IMR-90 (cell line): ENCODE results near the gene PPARG. TPM values are rescaled to one million over a fixed set of nuclear protein-coding genes. Genes with fewer than 3 reads are reported as not detected.
"Not testable (repeated sequence)": the region's sequence is repeated elsewhere in the genome, so short reads cannot be mapped to it uniquely, and the experiment has no call there.

Experiments used
- ATAC-seq: fragments of 200-7000 bp; cut with Tn5 transposase; 2 replicates; pipeline ENCODE4 v1.9.1; 2020; ENCODE audit warnings: low read depth, mild to moderate bottlenecking, moderate library complexity
- BruUV-seq: library from RNA; stranded (reverse); fragments of 400-500 nt; replicated peaks from 2 replicates; lab custom pipeline; 2021; lab: Mats Ljungman, UMichigan
- CTCF ChIA-PET: fragments of 300-600 bp; formaldehyde crosslinking; extraction: SDS; loops from one replicate; lab custom pipeline; 2021; ENCODE audit warnings: antibody characterized with exemption; lab: Yijun Ruan, JAX
- POLR2A ChIA-PET: fragments of 300-600 bp; sonication (Branson Sonifier 250); formaldehyde crosslinking; loops from one replicate; lab custom pipeline; 2022; ENCODE audit warnings: antibody characterized with exemption; ENCODE audit not compliant: unreplicated experiment; lab: Charles Lee
- DNase-seq: peaks from one replicate; pipeline ENCODE4 v3.0.0; 2013
- H2AFZ ChIP-seq: replicated peaks from 2 replicates; pipeline ENCODE3; 2013; ENCODE audit warnings: low read length, mild to moderate bottlenecking; ENCODE audit not compliant: poor library complexity
- H2AK5ac ChIP-seq: 2 replicates; pipeline ENCODE4 v1.6.1; 2013; ENCODE audit warnings: low read depth, low read length, inconsistent platforms
- H2AK9ac ChIP-seq: replicated peaks from 2 replicates; pipeline ENCODE3; 2013; ENCODE audit warnings: mild to moderate bottlenecking, low read depth, low read length, moderate library complexity; ENCODE audit not compliant: poor library complexity
- H2BK120ac ChIP-seq: 2 replicates; pipeline ENCODE4 v1.6.1; 2013; ENCODE audit warnings: low read depth, low read length, inconsistent platforms
- H2BK15ac ChIP-seq: 3 replicates; pipeline ENCODE4 v1.6.1; 2013; ENCODE audit warnings: low read depth, low read length, inconsistent platforms
- H2BK20ac ChIP-seq: 2 replicates; pipeline ENCODE4 v1.6.1; 2013; ENCODE audit warnings: low read depth, mild to moderate bottlenecking, inconsistent platforms, low read length, moderate library complexity
- H2BK5ac ChIP-seq: 2 replicates; pipeline ENCODE4 v1.6.1; 2013; ENCODE audit warnings: mild to moderate bottlenecking, low read depth, low read length, inconsistent platforms; ENCODE audit not compliant: poor library complexity, severe bottlenecking
- H3K14ac ChIP-seq: replicated peaks from 2 replicates; pipeline ENCODE4 v1.6.1; 2013; ENCODE audit warnings: low read depth, low read length, inconsistent platforms
- H3K18ac ChIP-seq: 2 replicates; pipeline ENCODE4 v1.6.1; 2013; ENCODE audit warnings: low read depth, low read length, control low read depth
- H3K23ac ChIP-seq: 2 replicates; pipeline ENCODE4 v1.6.1; 2013; ENCODE audit warnings: low read depth, low read length, inconsistent platforms
- H3K27ac ChIP-seq: 2 replicates; pipeline ENCODE4 v1.5.1; 2013; ENCODE audit warnings: mild to moderate bottlenecking, control low read depth, low read length; ENCODE audit not compliant: insufficient read depth
- H3K27me3 ChIP-seq: 2 replicates; pipeline ENCODE4 v1.6.1; 2013; ENCODE audit warnings: low read length; ENCODE audit not compliant: control insufficient read depth, insufficient read depth
- H3K36me3 ChIP-seq: 2 replicates; pipeline ENCODE4 v1.6.1; 2013; ENCODE audit warnings: low read length, mixed read lengths; ENCODE audit not compliant: control insufficient read depth, insufficient read depth
- H3K4ac ChIP-seq: 2 replicates; pipeline ENCODE4 v1.6.1; 2013; ENCODE audit warnings: low read depth, low read length, inconsistent platforms
- H3K4me1 ChIP-seq: 2 replicates; pipeline ENCODE4 v1.6.1; 2013; ENCODE audit warnings: low read length, mixed read lengths; ENCODE audit not compliant: control insufficient read depth, insufficient read depth
- H3K4me2 ChIP-seq: 2 replicates; pipeline ENCODE4 v1.6.1; 2013; ENCODE audit warnings: low read depth, mild to moderate bottlenecking, control low read depth, low read length, moderate library complexity
- H3K4me3 ChIP-seq: 2 replicates; pipeline ENCODE4 v1.5.1; 2013; ENCODE audit warnings: low read depth, mild to moderate bottlenecking, control low read depth, low read length, moderate library complexity; ENCODE audit not compliant: insufficient read depth
- H3K56ac ChIP-seq: 2 replicates; pipeline ENCODE4 v1.6.1; 2013; ENCODE audit warnings: low read length, inconsistent platforms; ENCODE audit not compliant: insufficient read depth; ENCODE audit errors: extremely low read depth
- H3K79me1 ChIP-seq, 2 experiments: 2 replicates each; pipeline ENCODE4 v1.6.1; 2013; ENCODE audit warnings: low read length in 2 of 2, inconsistent platforms in 1 of 2, low read depth in 1 of 2
- H3K9ac ChIP-seq: 2 replicates; pipeline ENCODE4 v1.6.1; 2013; ENCODE audit warnings: low read depth, low read length, control low read depth
- H3K9me1 ChIP-seq: 2 replicates; pipeline ENCODE4 v1.6.1; 2013; ENCODE audit warnings: low read length, inconsistent platforms; ENCODE audit not compliant: insufficient read depth
- H3K9me3 ChIP-seq: 2 replicates; pipeline ENCODE4 v1.6.1; 2013; ENCODE audit warnings: low read length; ENCODE audit not compliant: control insufficient read depth, insufficient read depth
- H4K20me1 ChIP-seq: 2 replicates; pipeline ENCODE4 v1.6.1; 2013; ENCODE audit warnings: low read length, inconsistent platforms; ENCODE audit not compliant: insufficient read depth
- H4K5ac ChIP-seq: 2 replicates; pipeline ENCODE4 v1.6.1; 2013; ENCODE audit warnings: mild to moderate bottlenecking, low read depth, low read length, control low read depth
- H4K8ac ChIP-seq, 2 experiments: 2 replicates each; pipeline ENCODE4 v1.6.1; 2013; ENCODE audit warnings: low read depth in 2 of 2, low read length in 2 of 2, control low read depth in 1 of 2, inconsistent platforms in 1 of 2
- H4K91ac ChIP-seq: 2 replicates; pipeline ENCODE4 v1.6.1; 2013; ENCODE audit warnings: low read depth, low read length, inconsistent platforms; ENCODE audit not compliant: insufficient read depth
- BHLHE40 ChIP-seq: fragments of 150-350 bp; IDR thresholded peaks from 2 replicates; pipeline ENCODE4 v1.6.1; 2016; ENCODE audit warnings: mild to moderate bottlenecking, low read depth, low read length
- MAFK ChIP-seq: IDR thresholded peaks from 2 replicates; pipeline ENCODE4 v1.6.1; 2012; ENCODE audit warnings: low read depth, low read length, improper control_type of control experiment
- SMC3 ChIP-seq: fragments of 150-350 bp; IDR thresholded peaks from 2 replicates; pipeline ENCODE4 v1.6.1; 2016; ENCODE audit warnings: low read depth, mild to moderate bottlenecking, antibody characterized with exemption, low read length, moderate library complexity
- WGBS, 2 experiments: methylation state at CpG; one replicate each; pipeline versions ENCODE4 v1.1.5 to v1.1.7; 2013; ENCODE audit warnings: missing lambda C conversion rate in 2 of 2; ENCODE audit not compliant: insufficient read length in 1 of 2; ENCODE audit errors: extremely low coverage in 2 of 2; 5-methylcytosine and 5-hydroxymethylcytosine counted together
- dilution Hi-C: fragments of 300-500 bp; cut with HindIII; formaldehyde crosslinking; loops from one replicate; pipeline ENCODE4 v1.14.3; 2018; ENCODE audit warnings: low sequenced_read_pairs; ENCODE audit not compliant: unreplicated experiment
- in situ Hi-C: fragments of 300-500 bp; cut with MboI; formaldehyde crosslinking; loops from 3 replicates; pipeline ENCODE4 v1.14.3; 2019; ENCODE audit warnings: low sequenced_read_pairs, inconsistent platforms, mixed read lengths
- intact Hi-C: fragments of 100-400 bp; cut with micrococcal nuclease; formaldehyde crosslinking; loops from 2 replicates; pipeline ENCODE4 v1.10.0; 2022
- polyA plus RNA-seq, 3 experiments: library from polyadenylated mRNA; depleted of rRNA; stranded (reverse); fragments of >200 nt; gene quantifications; 2 replicates each; pipeline ENCODE4 v1.2.3, GENCODE V29; 2012; ENCODE audit warnings: low replicate concordance in 1 of 3
- total RNA-seq: library from RNA; depleted of rRNA; stranded (reverse); fragments of >200 nt; gene quantifications from 2 replicates; pipeline ENCODE4 v1.2.3, GENCODE V29; 2012

The PPARG gene
- total and polyA plus RNA-seq, 2 of the 4 experiments (the other 2 are of a cell fraction) = 11.2 to 23.8 TPM

DNA sequence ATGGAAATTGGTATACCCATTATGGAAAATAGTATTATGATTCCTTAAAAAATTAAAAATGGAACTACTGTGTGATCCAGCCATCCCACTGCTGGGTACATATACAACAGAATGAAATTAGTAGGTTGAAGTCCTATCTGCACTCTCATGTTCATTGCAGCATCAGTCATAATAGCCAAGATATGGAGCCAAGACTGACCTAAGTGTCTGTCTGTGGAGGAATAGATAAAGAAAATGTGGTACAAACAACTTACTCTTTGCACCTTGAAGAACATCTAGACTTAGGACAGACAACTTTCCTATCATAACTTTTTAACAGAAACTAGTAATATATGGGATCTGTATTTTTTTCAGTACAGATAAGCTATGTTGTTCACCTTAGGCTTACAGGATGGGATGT is 30.0 kb upstream of the PPARG start:
- DNase-seq (no peak), ATAC-seq (no peak)
- H4K8ac ChIP-seq = no peak overlapping the region
- no peak overlapping the region for H3K27ac ChIP-seq
- no peak for TF ChIP-seq MAFK
- TF ChIP-seq BHLHE40 = no peak
- TF ChIP-seq SMC3 = no peak
- no peaks in the 10 kb centered on the region for H3K79me1 ChIP-seq
- CTCF ChIA-PET = no interaction called here
- no TSS peak for BruUV-seq
- H4K91ac ChIP-seq = no peak overlapping the region
- intact Hi-C loops (no loop called here), dilution Hi-C loops (no loop called here), in situ Hi-C loops (no loop called here)
- no peak overlapping the region for H2BK20ac ChIP-seq
- no peak overlapping the region for H4K5ac ChIP-seq
- no peak overlapping the region for H3K56ac ChIP-seq
- no peak overlapping the region for H2BK120ac ChIP-seq
- no peaks in the 10 kb centered on the region for H4K20me1 ChIP-seq
- H3K4ac ChIP-seq = no peak overlapping the region
- H3K9me3 ChIP-seq = no peaks in the 10 kb centered on the region
- no peak overlapping the region for H2BK5ac ChIP-seq
- peaks cover 1% of the 10 kb centered on the region; the same call in 1 of the 2 replicates for H3K27me3 ChIP-seq
- H3K23ac ChIP-seq = no peak overlapping the region
- no peak overlapping the region for H2BK15ac ChIP-seq
- no peak overlapping the region for H2AK5ac ChIP-seq
- H3K9me1 ChIP-seq = no peaks in the 10 kb centered on the region
- no peak overlapping the region for H3K14ac ChIP-seq
- peaks cover 3% of the 10 kb centered on the region; the same call in 1 of the 2 replicates for H3K4me1 ChIP-seq
- no peak overlapping the region for H2AFZ ChIP-seq
- H3K4me2 ChIP-seq = no peak overlapping the region
- no peak overlapping the region for H3K4me3 ChIP-seq
- H3K36me3 ChIP-seq = no peaks in the 10 kb centered on the region
- no peak overlapping the region for H3K18ac ChIP-seq
- no peak overlapping the region for H3K9ac ChIP-seq
- no peak overlapping the region for H2AK9ac ChIP-seq
- POLR2A ChIA-PET = no interaction called here

- H3K23ac ChIP-seq, H3K36me3 ChIP-seq, H3K9ac ChIP-seq, H4K5ac ChIP-seq, H3K4me1 ChIP-seq, H4K91ac ChIP-seq, H3K4ac ChIP-seq, POLR2A ChIA-PET, H3K9me3 ChIP-seq, BruUV-seq, H3K27me3 ChIP-seq, H4K8ac ChIP-seq, H3K14ac ChIP-seq, H2BK15ac ChIP-seq, DNase-seq, H3K18ac ChIP-seq, in situ Hi-C loops, H2BK120ac ChIP-seq, H3K79me1 ChIP-seq, H3K4me2 ChIP-seq, H2AK5ac ChIP-seq, H4K20me1 ChIP-seq, CTCF ChIA-PET, intact Hi-C loops, H2BK20ac ChIP-seq, H2BK5ac ChIP-seq, dilution Hi-C loops, ATAC-seq, H2AK9ac ChIP-seq, H3K56ac ChIP-seq, H3K27ac ChIP-seq, H3K4me3 ChIP-seq, H2AFZ ChIP-seq, H3K9me1 ChIP-seq: not testable (repeated sequence)
- no CpG with 5 or more reads among the region's 8 CpGs for WGBS, 2 experiments
Measured at GRCh38 chr3:12262173-12262572, 26.7 kb upstream of the PPARG start.
